Middle frontal gyrus (tissue), 1 donor: ENCODE measurements around the gene CATSPERD.
"Not testable (repeated sequence)": the region's sequence is repeated elsewhere in the genome, so short reads cannot be mapped to it uniquely, and the experiment has no call there.

ENCODE experiments used
- DNase-seq: peaks from one replicate; pipeline ENCODE4 v3.0.0-alpha.2; 2015; ENCODE audit warnings: low spot score; ENCODE audit errors: extremely low spot score

The CATSPERD gene

GRCh38 chr19:5684694-5685430 is 35.6 kb upstream of the CATSPERD start:
- DNase-seq, result no peak

- no peak for DNase-seq
Measured at GRCh38 chr19:5686326-5686646, 34.2 kb upstream of the CATSPERD start.

- DNase-seq, result peak; percentile 69
Measured at GRCh38 chr19:5686647-5687359, 33.6 kb upstream of the CATSPERD start.

GRCh38 chr19:5687360-5688198 is 32.9 kb upstream of the CATSPERD start:
- DNase-seq, result no peak

- not testable (repeated sequence) for DNase-seq
Measured at GRCh38 chr19:5688262-5688881, 32.1 kb upstream of the CATSPERD start.

- peak; percentile 97 for DNase-seq
Measured at GRCh38 chr19:5690125-5690954, 30.1 kb upstream of the CATSPERD start, which contains the start of gene RPL36. Gene RPL36 (plus strand): TSS chr19:5690295. CDS start chr19:5690508, 213 bp downstream.

- DNase-seq, result no peak
Measured at GRCh38 chr19:5690955-5691821, 29.2 kb upstream of the CATSPERD start.

GRCh38 chr19:5691822-5692722 is 28.4 kb upstream of the CATSPERD start:
- no peak for DNase-seq

- no peak for DNase-seq
Measured at GRCh38 chr19:5692723-5693194, 27.7 kb upstream of the CATSPERD start.

- no peak for DNase-seq
Measured at GRCh38 chr19:5693195-5694166, 27.0 kb upstream of the CATSPERD start.

- no peak for DNase-seq
Measured at GRCh38 chr19:5694167-5694955, 26.1 kb upstream of the CATSPERD start.

GRCh38 chr19:5694956-5695648 is 25.3 kb upstream of the CATSPERD start:
- no peak for DNase-seq

- no peak for DNase-seq
Measured at GRCh38 chr19:5695649-5696195, 24.7 kb upstream of the CATSPERD start.

- no peak for DNase-seq
Measured at GRCh38 chr19:5696196-5697021, 24.0 kb upstream of the CATSPERD start.
